ENCODE measurements around the gene DHRS1.

- TF ChIP-seq, protein P1, sequence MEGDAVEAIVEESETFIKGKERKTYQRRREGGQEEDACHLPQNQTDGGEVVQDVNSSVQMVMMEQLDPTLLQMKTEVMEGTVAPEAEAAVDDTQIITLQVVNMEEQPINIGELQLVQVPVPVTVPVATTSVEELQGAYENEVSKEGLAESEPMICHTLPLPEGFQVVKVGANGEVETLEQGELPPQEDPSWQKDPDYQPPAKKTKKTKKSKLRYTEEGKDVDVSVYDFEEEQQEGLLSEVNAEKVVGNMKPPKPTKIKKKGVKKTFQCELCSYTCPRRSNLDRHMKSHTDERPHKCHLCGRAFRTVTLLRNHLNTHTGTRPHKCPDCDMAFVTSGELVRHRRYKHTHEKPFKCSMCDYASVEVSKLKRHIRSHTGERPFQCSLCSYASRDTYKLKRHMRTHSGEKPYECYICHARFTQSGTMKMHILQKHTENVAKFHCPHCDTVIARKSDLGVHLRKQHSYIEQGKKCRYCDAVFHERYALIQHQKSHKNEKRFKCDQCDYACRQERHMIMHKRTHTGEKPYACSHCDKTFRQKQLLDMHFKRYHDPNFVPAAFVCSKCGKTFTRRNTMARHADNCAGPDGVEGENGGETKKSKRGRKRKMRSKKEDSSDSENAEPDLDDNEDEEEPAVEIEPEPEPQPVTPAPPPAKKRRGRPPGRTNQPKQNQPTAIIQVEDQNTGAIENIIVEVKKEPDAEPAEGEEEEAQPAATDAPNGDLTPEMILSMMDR (conservative IDR thresholded peaks at IDR 0.05; ENCODE audit: low read depth in 2 of 2), result no peak
- TF ChIP-seq POLR2AphosphoS5 (IDR thresholded peaks at IDR 0.05; ENCODE audit: low read depth) (no peak), CREB1 (CRISPR knock-in tag; IDR thresholded peaks at IDR 0.05; ENCODE audit: low read depth) (no peak), EZH2 (IDR thresholded peaks at IDR 0.05; ENCODE audit: low read depth, unreplicated experiment) (no peak), REST (IDR thresholded peaks at IDR 0.05; ENCODE audit: unreplicated experiment) (no peak), EZH2phosphoT487 (IDR thresholded peaks at IDR 0.05; ENCODE audit: unreplicated experiment) (no peak), JUNB (IDR thresholded peaks at IDR 0.05; ENCODE audit: unreplicated experiment) (no peak), ZNF331 (CRISPR knock-in tag; IDR thresholded peaks at IDR 0.05; ENCODE audit: low read depth) (no peak), NANOG (IDR thresholded peaks at IDR 0.05; ENCODE audit: borderline replicate concordance) (no peak), ZNF114 (CRISPR knock-in tag; IDR thresholded peaks at IDR 0.05) (no peak)
- TF ChIP-seq, protein P2, sequence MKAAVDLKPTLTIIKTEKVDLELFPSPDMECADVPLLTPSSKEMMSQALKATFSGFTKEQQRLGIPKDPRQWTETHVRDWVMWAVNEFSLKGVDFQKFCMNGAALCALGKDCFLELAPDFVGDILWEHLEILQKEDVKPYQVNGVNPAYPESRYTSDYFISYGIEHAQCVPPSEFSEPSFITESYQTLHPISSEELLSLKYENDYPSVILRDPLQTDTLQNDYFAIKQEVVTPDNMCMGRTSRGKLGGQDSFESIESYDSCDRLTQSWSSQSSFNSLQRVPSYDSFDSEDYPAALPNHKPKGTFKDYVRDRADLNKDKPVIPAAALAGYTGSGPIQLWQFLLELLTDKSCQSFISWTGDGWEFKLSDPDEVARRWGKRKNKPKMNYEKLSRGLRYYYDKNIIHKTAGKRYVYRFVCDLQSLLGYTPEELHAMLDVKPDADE (IDR thresholded peaks at IDR 0.05), result no peak
- TF ChIP-seq, protein P3, sequence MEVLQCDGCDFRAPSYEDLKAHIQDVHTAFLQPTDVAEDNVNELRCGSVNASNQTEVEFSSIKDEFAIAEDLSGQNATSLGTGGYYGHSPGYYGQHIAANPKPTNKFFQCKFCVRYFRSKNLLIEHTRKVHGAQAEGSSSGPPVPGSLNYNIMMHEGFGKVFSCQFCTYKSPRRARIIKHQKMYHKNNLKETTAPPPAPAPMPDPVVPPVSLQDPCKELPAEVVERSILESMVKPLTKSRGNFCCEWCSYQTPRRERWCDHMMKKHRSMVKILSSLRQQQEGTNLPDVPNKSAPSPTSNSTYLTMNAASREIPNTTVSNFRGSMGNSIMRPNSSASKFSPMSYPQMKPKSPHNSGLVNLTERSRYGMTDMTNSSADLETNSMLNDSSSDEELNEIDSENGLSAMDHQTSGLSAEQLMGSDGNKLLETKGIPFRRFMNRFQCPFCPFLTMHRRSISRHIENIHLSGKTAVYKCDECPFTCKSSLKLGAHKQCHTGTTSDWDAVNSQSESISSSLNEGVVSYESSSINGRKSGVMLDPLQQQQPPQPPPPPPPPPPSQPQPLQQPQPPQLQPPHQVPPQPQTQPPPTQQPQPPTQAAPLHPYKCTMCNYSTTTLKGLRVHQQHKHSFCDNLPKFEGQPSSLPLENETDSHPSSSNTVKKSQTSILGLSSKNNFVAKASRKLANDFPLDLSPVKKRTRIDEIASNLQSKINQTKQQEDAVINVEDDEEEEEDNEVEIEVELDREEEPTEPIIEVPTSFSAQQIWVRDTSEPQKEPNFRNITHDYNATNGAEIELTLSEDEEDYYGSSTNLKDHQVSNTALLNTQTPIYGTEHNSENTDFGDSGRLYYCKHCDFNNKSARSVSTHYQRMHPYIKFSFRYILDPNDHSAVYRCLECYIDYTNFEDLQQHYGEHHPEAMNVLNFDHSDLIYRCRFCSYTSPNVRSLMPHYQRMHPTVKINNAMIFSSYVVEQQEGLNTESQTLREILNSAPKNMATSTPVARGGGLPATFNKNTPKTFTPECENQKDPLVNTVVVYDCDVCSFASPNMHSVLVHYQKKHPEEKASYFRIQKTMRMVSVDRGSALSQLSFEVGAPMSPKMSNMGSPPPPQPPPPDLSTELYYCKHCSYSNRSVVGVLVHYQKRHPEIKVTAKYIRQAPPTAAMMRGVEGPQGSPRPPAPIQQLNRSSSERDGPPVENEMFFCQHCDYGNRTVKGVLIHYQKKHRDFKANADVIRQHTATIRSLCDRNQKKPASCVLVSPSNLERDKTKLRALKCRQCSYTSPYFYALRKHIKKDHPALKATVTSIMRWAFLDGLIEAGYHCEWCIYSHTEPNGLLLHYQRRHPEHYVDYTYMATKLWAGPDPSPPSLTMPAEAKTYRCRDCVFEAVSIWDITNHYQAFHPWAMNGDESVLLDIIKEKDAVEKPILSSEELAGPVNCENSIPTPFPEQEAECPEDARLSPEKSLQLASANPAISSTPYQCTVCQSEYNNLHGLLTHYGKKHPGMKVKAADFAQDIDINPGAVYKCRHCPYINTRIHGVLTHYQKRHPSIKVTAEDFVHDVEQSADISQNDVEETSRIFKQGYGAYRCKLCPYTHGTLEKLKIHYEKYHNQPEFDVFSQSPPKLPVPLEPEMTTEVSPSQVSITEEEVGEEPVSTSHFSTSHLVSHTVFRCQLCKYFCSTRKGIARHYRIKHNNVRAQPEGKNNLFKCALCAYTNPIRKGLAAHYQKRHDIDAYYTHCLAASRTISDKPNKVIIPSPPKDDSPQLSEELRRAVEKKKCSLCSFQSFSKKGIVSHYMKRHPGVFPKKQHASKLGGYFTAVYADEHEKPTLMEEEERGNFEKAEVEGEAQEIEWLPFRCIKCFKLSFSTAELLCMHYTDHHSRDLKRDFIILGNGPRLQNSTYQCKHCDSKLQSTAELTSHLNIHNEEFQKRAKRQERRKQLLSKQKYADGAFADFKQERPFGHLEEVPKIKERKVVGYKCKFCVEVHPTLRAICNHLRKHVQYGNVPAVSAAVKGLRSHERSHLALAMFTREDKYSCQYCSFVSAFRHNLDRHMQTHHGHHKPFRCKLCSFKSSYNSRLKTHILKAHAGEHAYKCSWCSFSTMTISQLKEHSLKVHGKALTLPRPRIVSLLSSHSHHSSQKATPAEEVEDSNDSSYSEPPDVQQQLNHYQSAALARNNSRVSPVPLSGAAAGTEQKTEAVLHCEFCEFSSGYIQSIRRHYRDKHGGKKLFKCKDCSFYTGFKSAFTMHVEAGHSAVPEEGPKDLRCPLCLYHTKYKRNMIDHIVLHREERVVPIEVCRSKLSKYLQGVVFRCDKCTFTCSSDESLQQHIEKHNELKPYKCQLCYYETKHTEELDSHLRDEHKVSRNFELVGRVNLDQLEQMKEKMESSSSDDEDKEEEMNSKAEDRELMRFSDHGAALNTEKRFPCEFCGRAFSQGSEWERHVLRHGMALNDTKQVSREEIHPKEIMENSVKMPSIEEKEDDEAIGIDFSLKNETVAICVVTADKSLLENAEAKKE (CRISPR knock-in tag; IDR thresholded peaks at IDR 0.05), result no peak
Observed at GRCh38 chr14:24264298-24264697, 35.3 kb downstream of the DHRS1 start.

All from GM23338 (cell line).